ENCODE measurements around the gene FGF2.

Gene FGF2

GRCh38 chr4:122855353-122855890, 28.8 kb downstream of the FGF2 start:
- Histone ChIP-seq H3K9me3 (no peaks in the 10 kb centered on the region), H3K4me3 (peak overlapping the region; percentile 25 to 35), H3K27ac (peak overlapping the region; percentile 70 to 83), H3K36me3 (no peaks in the 10 kb centered on the region), H3K27me3 (no peaks in the 10 kb centered on the region), H3K4me1 (peaks cover 0 to 71% (median 38%) of the 10 kb centered on the region in 4 donors)
- intact Hi-C loops (cut with DNase I; ENCODE audit: low total_unique reads) = no loop called here
- TF ChIP-seq, protein P1, sequence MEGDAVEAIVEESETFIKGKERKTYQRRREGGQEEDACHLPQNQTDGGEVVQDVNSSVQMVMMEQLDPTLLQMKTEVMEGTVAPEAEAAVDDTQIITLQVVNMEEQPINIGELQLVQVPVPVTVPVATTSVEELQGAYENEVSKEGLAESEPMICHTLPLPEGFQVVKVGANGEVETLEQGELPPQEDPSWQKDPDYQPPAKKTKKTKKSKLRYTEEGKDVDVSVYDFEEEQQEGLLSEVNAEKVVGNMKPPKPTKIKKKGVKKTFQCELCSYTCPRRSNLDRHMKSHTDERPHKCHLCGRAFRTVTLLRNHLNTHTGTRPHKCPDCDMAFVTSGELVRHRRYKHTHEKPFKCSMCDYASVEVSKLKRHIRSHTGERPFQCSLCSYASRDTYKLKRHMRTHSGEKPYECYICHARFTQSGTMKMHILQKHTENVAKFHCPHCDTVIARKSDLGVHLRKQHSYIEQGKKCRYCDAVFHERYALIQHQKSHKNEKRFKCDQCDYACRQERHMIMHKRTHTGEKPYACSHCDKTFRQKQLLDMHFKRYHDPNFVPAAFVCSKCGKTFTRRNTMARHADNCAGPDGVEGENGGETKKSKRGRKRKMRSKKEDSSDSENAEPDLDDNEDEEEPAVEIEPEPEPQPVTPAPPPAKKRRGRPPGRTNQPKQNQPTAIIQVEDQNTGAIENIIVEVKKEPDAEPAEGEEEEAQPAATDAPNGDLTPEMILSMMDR (IDR thresholded peaks at IDR 0.05) = no peak
- DNase-seq = no peak

DNA sequence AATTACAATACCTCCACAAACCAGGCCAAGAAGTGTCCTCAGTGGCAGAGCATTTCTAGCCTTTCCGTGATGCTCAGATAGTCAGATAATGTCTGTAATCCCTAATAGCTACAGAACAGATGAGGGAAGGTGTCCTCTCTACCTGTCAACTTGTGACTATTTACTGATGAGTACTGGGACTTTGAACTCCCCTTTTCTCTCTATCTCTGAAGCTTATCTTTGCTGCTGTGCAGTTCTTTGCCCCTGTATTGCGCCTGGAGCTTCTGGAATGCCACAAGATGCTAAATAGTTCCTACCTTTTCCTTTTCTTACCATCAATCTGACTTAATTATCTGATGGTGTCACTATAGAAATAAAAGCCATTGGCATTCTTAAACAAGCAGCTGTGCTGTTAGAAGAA, 30.5 kb downstream of the FGF2 start:
- DNase-seq = no peak
- TF ChIP-seq, protein P1 (IDR thresholded peaks at IDR 0.05) = no peak
- H3K9me3 ChIP-seq = no peaks in the 10 kb centered on the region
- H3K27ac ChIP-seq = peak overlapping the region; percentile 70 to 83
- intact Hi-C loops (cut with DNase I; ENCODE audit: low total_unique reads) = no loop called here
- H3K4me3 ChIP-seq = no peak overlapping the region
- H3K36me3 ChIP-seq = no peaks in the 10 kb centered on the region
- peaks cover 0 to 77% (median 40%) of the 10 kb centered on the region in 4 donors for H3K4me1 ChIP-seq
- H3K27me3 ChIP-seq = no peaks in the 10 kb centered on the region

GRCh38 chr4:122858705-122859104, 32.1 kb downstream of the FGF2 start:
- Histone ChIP-seq H3K27me3 (no peaks in the 10 kb centered on the region), H3K4me1 (peaks cover 0 to 85% (median 34%) of the 10 kb centered on the region in 4 donors), H3K9me3 (no peaks in the 10 kb centered on the region), H3K27ac (peak overlapping the region; percentile 70 to 83), H3K36me3 (no peaks in the 10 kb centered on the region), H3K4me3 (no peak overlapping the region)
- DNase-seq = no peak
- TF ChIP-seq, protein P1 (IDR thresholded peaks at IDR 0.05) = no peak
- intact Hi-C loops (cut with DNase I; ENCODE audit: low total_unique reads) = no loop called here

GRCh38 chr4:122861172-122861943, 34.7 kb downstream of the FGF2 start:
- Histone ChIP-seq H3K36me3 (no peaks in the 10 kb centered on the region), H3K27ac (no peak overlapping the region), H3K4me1 (peaks cover 0 to 69% (median 22%) of the 10 kb centered on the region in 4 donors), H3K27me3 (no peaks in the 10 kb centered on the region), H3K9me3 (no peaks in the 10 kb centered on the region), H3K4me3 (no peak overlapping the region)
- intact Hi-C loops (cut with DNase I; ENCODE audit: low total_unique reads) = no loop called here
- TF ChIP-seq, protein P1 (IDR thresholded peaks at IDR 0.05) = no peak
- no peak for DNase-seq

DNA sequence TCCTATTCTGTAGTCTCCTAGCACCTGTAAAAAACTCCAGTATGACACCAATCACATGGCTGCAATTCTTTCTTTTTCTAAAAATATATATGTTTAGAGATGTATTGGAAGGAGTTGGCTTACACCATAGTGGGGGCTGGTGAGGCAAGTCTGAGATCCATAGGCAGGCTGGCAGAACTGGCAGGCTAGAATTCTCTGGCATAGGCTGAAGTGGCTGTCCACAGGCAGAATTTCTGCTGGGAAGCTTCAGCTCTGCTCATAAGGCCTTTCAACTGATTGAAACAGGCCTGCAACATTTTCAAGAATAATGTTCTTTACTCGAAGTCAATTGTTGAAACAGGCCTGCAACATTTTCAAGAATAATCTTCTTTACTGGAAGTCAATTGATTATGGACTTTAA, 37.0 kb downstream of the FGF2 start:
- Histone ChIP-seq H3K27ac (no peak overlapping the region), H3K36me3 (no peaks in the 10 kb centered on the region), H3K27me3 (no peaks in the 10 kb centered on the region), H3K9me3 (no peaks in the 10 kb centered on the region), H3K4me3 (no peak overlapping the region), H3K4me1 (peaks cover 0 to 48% (median 11%) of the 10 kb centered on the region in 4 donors)
- DNase-seq = no peak
- TF ChIP-seq, protein P1 (IDR thresholded peaks at IDR 0.05) = no peak
- intact Hi-C loops (cut with DNase I; ENCODE audit: low total_unique reads) = no loop called here
